Kidney epithelial cell (primary cell): ENCODE measurements around the gene POLRMT. TPM values are rescaled to one million over a fixed set of nuclear protein-coding genes. Genes with fewer than 3 reads are reported as not detected.

Source experiments
- DNase-seq: peaks from one replicate; pipeline ENCODE4 v3.0.0-alpha.2; 2010; ENCODE audit warnings: low read depth
- H3K27me3 ChIP-seq: 2 replicates; pipeline ENCODE4 v1.6.0; 2011; ENCODE audit warnings: low read length; ENCODE audit not compliant: control insufficient read depth, insufficient read depth
- H3K36me3 ChIP-seq: 2 replicates; pipeline ENCODE4 v1.5.1; 2011; ENCODE audit warnings: low read length; ENCODE audit not compliant: control insufficient read depth, insufficient read depth
- H3K4me3 ChIP-seq: 2 replicates; pipeline ENCODE4 v1.5.1; 2011; ENCODE audit warnings: low read depth, mild to moderate bottlenecking, control low read depth, low read length
- CTCF ChIP-seq: IDR thresholded peaks from 2 replicates; pipeline ENCODE4 v1.5.1; 2011; ENCODE audit warnings: mild to moderate bottlenecking, moderate library complexity, low read length, control low read depth, inconsistent platforms; ENCODE audit not compliant: insufficient read depth, poor library complexity, severe bottlenecking
- total RNA-seq: library from RNA; depleted of rRNA; stranded (reverse); fragments of >200 nt; gene quantifications from 2 replicates; pipeline ENCODE4 v1.2.3, GENCODE V29; 2015

POLRMT gene
- total RNA-seq, 1 donor from 2014 or later: 47.6 TPM

GRCh38 chr19:620166-620862 is 13.0 kb downstream of the POLRMT start:
- DNase-seq: no peak
- Histone ChIP-seq H3K4me3 (no peak overlapping the region), H3K27me3 (no peaks in the 10 kb centered on the region), H3K36me3 (peaks cover 4% of the 10 kb centered on the region)
- no peak for TF ChIP-seq CTCF

GRCh38 chr19:619286-620002 is 13.9 kb downstream of the POLRMT start:
- DNase-seq: no peak
- Histone ChIP-seq H3K4me3 (no peak overlapping the region), H3K36me3 (peaks cover 5% of the 10 kb centered on the region), H3K27me3 (no peaks in the 10 kb centered on the region)
- no peak for TF ChIP-seq CTCF

GRCh38 chr19:618674-619285 is 14.6 kb downstream of the POLRMT start:
- Histone ChIP-seq H3K27me3 (no peaks in the 10 kb centered on the region), H3K4me3 (no peak overlapping the region), H3K36me3 (peaks cover 5% of the 10 kb centered on the region)
- no peak for DNase-seq
- no peak for TF ChIP-seq CTCF

- peaks cover 5% of the 10 kb centered on the region for H3K36me3 ChIP-seq
- no peak for TF ChIP-seq CTCF
- no peak for DNase-seq
Observed at GRCh38 chr19:618247-618619, 15.1 kb downstream of the POLRMT start.

GRCh38 chr19:617551-618246 is 15.6 kb downstream of the POLRMT start:
- DNase-seq: no peak
- Histone ChIP-seq H3K4me3 (no peak overlapping the region), H3K27me3 (peaks cover 4% of the 10 kb centered on the region), H3K36me3 (peaks cover 5% of the 10 kb centered on the region)
- TF ChIP-seq CTCF: no peak

More at GRCh38 chr19:618247-618619, 15.1 kb downstream of the POLRMT start:
- Histone ChIP-seq H3K4me3 (no peak overlapping the region), H3K27me3 (no peaks in the 10 kb centered on the region)
